Sigmoid colon (tissue), 4 donors: Measurements from ENCODE around the gene PRKAG2.
"Not testable (repeated sequence)": the region's sequence is repeated elsewhere in the genome, so short reads cannot be mapped to it uniquely, and the experiment has no call there.

Experiments used
- POLR2A ChIP-seq, 2 donors: fragments of 450-650 bp; IDR thresholded peaks; one replicate each; pipeline ENCODE4 v1.6.1; 2016; ENCODE audit warnings: antibody characterized with exemption in 2 of 2, mild to moderate bottlenecking in 2 of 2, moderate library complexity in 2 of 2
- POLR2AphosphoS5 ChIP-seq, 4 donors: sonication (generic); formaldehyde crosslinking; IDR thresholded peaks; one replicate each; pipeline ENCODE4 v1.6.1; 2017; ENCODE audit warnings: antibody characterized with exemption in 4 of 4

DNA sequence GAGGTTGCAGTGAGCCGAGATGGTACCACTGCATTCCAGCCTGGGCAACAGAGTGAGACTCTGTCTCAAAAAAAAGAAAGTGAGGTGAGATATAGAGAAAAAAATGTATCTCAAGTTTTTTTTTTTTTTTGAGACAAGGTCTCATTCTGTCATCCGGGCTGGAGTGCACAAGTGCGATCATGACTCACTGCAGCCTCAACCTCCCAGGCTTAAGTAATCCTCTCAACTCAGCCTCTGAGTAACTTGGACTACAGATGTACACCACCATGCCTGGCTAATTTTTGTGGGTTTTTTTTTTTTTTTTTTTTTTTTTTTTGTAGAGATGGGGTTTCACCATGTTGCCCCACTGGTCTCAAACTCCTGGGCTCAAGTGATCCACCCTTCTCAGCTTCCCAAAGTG, 303.9 kb downstream of the PRKAG2 start:
- not testable (repeated sequence) for TF ChIP-seq POLR2A, POLR2AphosphoS5 (IDR thresholded peaks at IDR 0.05)
